Tibial nerve (tissue), 3 donors: ENCODE results near the gene RSRC1.

ENCODE experiments used
- CTCF ChIP-seq, 5 experiments: fragments of 200-600 bp in 3 of 5; fragments of 450-650 bp in 2 of 5; sonication (generic) in 3 of 5; IDR thresholded peaks; one replicate each; pipeline ENCODE4 v1.5.1; 2016 to 2019; ENCODE audit warnings: antibody characterized with exemption in 5 of 5, mild to moderate bottlenecking in 3 of 5, moderate library complexity in 2 of 5
- POLR2A ChIP-seq, 2 donors: fragments of 450-650 bp; IDR thresholded peaks; one replicate each; pipeline ENCODE4 v1.6.1; 2017; ENCODE audit warnings: antibody characterized with exemption in 2 of 2, mild to moderate bottlenecking in 2 of 2, moderate library complexity in 2 of 2

GRCh38 chr3:158210067-158210466 lies 100.2 kb downstream of the RSRC1 start:
- no peak for TF ChIP-seq CTCF (IDR thresholded peaks at IDR 0.05)
- no peak for TF ChIP-seq POLR2A (IDR thresholded peaks at IDR 0.05)
